OCI-LY7 (cell line): ENCODE results near the gene PPP1R3G.

ENCODE experiments used
- EZH2phosphoT487 ChIP-seq: fragments of 200-600 bp; sonication (generic); IDR thresholded peaks from 2 replicates; pipeline ENCODE4 v1.6.1; 2018; ENCODE audit warnings: low read depth, borderline replicate concordance, mild to moderate bottlenecking, mixed run types, antibody characterized with exemption, low read length, moderate library complexity, mixed read lengths
- TF ChIP-seq, protein P1 (sequence below): fragments of 200-600 bp; sonication (generic); conservative IDR thresholded peaks from 2 replicates; pipeline ENCODE4 v1.5.1; 2014; ENCODE audit warnings: mild to moderate bottlenecking, antibody characterized with exemption, low read length, moderate library complexity, mixed read lengths

DNA sequence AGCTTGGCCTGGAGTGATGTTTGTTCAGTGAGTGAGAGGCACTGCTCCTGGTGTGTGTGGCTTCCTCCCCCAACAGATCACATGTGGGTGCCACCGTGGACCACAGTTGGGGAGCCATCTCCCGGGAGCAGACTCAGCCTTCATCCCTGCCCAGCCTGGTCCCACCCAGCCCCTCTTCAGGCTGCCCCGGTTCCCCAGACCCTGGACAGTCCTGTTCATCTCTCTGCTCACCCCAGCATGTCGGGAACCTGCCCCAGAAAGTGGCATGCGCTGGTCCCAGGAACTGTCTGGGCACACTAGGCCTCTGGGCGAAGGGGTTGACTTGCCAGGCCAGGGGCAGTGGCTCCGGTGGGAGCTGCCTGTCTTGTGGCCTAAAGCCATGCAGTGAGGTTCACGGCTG, 21.5 kb upstream of the PPP1R3G start:
- TF ChIP-seq, protein P1, sequence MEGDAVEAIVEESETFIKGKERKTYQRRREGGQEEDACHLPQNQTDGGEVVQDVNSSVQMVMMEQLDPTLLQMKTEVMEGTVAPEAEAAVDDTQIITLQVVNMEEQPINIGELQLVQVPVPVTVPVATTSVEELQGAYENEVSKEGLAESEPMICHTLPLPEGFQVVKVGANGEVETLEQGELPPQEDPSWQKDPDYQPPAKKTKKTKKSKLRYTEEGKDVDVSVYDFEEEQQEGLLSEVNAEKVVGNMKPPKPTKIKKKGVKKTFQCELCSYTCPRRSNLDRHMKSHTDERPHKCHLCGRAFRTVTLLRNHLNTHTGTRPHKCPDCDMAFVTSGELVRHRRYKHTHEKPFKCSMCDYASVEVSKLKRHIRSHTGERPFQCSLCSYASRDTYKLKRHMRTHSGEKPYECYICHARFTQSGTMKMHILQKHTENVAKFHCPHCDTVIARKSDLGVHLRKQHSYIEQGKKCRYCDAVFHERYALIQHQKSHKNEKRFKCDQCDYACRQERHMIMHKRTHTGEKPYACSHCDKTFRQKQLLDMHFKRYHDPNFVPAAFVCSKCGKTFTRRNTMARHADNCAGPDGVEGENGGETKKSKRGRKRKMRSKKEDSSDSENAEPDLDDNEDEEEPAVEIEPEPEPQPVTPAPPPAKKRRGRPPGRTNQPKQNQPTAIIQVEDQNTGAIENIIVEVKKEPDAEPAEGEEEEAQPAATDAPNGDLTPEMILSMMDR = no peak
- no peak for TF ChIP-seq EZH2phosphoT487
